Measurements from ENCODE around the gene HOXB9.
A peak's percentile ranks its signal among the peaks of the same experiment; 100 is the strongest.

HOXB9 gene

DNA sequence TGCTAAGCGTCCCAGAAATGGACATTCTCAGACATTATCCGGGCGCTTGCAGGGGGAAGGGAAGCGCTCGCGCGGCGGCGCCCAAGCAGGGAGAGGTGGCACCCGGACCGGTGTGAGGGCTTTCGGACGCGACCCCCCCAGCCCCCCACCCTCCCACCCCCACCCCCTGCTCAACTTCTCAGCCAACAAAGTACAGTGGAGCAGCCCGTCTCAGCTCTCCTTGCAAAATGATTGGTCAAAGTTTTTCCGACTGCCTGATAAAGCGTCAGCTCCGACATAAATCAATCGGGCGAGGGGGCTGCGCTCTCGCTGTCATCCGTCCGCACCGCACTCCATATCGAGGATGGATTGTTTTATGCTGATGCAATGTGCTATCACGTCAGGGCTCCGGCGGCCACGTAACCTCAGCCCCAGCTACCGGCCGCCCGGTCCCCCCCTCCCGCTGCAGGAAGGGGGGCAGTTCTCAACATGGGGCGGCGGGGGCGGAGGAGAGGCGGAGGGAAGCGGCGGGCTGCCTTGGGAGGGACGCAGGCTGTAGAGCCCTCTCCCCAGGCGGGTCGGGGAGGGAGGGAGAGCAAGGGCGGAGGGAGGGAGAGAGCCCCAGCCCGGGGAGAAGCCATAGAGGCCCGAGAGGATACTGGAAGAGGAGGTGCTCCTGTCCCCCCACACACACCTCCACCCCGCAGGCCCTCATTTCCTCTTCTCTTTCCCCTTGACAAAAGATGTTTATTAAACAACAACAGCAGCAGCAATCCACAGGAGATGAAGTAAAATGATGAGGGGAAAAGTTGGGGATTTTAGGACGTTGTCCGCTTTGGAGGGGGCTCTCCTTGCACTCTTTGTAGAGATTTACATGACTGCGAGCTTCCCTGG, at the start of gene HOXB9:
HOXB9 (minus strand) TSS at position 114 of the 873 bp plus-strand sequence; CDS start at position 25, 89 bp downstream.
- no peak for DNase-seq

DNA sequence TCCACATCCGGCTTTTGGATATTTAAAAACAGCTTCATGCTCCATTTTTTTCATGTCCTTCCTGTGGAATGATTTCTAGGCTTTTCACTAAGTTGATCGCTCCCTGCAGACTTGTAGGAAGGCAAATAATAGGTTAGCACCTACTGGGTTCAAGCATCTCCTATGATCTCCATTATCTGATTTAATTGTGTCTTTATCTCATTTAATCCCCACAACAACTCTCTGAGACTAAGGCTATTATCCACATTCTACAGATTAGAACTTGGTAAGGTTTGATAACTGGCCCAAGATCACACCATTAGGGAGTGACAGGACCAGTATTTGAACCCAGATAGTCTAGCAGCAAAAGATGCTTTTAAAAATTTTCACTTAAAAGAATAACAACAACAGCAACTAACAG, 46.2 kb upstream of the HOXB9 start:
- DNase-seq: no peak

DNA sequence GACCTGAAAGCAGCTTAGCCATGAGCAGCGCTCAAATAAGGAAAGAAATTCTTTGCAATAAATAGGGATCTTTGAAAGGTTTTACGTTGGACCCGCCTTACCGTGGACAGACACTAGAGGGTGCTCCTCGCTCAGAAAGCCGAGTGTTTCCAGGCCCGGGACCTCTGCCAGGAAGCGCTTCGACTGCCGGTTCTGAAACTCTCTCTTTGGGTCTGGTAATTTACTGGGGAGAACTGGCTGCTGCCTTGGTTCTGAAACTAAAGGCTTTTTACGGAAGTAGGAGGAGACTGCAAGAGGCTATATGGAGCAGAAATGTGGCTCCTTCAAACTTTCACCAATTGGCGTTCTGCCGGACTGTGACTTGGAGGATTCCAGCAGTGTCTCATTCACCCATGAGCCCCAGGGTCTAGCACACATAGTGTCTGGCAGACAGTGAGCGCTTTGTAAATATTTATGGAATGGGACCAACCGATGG, 45.6 kb upstream of the HOXB9 start:
- peak; percentile 84 for DNase-seq

DNA sequence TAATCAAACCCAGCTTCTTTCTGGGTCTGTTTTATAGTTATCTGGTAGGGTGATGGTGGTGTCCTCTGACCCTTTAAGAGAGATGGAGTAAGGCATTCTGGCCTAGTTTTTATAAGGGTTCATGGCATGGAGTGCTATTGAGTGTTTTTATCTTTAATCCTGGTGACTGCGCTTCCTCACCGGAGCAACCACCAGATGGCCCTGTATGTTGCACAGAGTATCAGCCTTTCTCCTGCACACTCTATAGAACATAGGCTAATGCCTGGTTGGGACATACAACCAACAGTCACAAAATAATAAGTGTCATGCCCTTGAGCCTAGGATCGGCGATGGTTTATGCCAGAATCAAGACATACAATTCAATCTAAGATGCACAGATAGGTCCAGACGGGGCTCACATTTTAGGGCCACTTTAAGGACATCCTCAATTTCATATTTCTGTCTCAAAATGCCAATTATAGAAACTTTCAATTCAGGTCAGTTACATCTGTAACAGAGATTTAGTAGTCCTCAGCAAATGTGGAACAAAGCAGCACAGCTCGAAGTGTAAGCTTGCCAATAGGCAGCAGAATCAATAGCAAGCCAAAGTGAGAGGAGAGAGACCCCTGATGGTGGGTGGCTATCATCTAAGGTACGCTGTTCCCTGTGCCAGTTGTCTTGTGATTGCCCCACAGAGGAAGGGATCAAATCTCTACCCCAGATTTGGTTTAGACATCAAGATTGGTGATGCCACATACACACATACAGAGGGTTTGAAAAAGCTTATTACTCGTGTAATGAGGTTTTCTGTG, 37.2 kb upstream of the HOXB9 start:
- DNase-seq: no peak

DNA sequence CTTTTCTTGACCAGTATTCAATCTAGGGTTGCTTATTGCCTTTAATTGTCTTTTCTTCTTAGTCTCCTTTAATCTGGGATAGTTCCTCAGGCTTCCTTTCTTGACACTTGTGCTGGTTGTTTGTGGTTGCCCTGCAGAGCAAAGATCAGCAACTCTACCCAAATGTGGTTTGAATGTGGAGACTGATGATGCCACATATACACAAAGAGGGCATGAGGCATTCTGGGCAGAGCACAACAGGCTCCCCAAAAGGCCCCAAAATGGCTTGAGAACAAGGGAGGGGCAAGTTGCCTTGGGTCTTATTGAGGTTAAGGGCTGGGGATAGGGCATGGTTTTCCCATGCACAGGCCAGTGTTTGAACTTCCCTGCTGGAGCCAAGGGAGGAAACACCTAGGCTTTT, 29.8 kb upstream of the HOXB9 start:
- DNase-seq: no peak

DNA sequence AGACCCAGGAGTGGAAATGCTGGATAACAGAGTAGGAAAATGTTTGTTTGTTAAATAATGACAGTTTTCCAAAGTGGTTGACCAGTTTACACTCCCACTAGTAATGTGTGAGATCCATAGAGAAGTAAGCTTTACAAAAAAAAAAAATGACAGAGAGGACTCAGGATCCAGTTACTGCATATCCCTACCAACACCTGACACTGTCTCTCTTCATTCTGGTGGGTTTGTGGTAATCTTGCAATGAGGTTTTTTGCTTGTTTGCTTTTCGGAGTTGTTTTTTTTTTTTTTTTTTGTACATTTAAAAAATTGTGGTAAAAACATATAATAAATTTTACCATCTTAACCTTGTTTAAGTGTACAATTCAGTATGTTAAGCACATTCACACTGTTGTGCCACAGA, 23.6 kb upstream of the HOXB9 start:
- DNase-seq: no peak

DNA sequence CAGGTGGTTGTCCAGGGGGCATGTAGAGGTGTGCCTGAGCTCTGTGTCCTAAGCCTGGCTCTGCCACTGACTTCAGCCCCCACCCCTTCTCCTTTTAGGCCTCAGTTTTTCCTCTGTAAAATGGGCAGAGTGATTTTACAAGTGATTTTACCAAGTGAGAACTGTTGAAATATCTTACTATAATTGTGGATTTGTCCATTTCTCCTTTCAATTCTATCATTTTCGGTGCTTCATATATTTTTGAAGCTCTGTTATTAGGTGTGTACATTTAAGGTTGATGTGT, 21.7 kb upstream of the HOXB9 start:
- DNase-seq: no peak

DNA sequence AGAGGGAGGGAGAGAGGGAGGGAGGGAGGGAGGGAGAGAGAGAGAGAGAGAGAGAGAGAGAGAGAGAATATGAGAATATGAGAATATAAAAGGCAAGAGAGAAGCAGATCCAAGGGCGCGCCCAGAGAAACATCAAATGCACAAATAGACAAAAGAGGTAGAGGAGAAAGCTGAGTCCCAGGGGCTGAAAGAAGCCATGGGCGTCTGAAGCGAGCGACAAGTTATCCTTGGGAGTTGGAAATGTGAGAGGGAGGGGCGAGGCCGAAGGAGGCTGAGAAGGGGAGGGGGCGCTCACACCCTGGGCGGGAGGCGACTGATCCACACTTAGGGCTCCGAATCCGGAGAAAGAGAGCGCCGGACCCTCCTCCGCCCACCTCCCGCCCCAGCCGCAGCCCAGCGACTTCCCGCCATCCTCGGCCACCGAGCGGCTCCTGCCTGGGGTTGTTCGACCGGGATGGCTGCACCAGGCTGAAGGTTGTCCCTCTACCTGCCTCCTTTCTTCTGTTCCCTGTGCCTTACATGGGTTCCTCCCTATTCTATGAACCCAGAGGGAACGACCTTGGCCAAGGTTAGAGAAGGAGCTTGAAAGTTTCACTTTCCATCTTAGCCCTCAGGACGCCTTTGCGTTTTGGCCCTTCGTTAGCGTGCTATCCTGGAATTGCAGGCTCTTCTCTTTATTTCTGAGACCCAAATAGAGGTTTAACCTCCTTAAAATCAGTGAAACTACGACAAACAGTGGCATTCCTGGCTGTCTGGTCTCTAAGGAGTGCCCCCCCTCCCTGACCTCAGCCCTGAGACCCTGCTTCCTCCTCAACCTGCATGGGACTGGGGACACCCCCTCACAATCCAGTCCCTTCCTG, 21.2 kb upstream of the HOXB9 start:
- DNase-seq: no peak

DNA sequence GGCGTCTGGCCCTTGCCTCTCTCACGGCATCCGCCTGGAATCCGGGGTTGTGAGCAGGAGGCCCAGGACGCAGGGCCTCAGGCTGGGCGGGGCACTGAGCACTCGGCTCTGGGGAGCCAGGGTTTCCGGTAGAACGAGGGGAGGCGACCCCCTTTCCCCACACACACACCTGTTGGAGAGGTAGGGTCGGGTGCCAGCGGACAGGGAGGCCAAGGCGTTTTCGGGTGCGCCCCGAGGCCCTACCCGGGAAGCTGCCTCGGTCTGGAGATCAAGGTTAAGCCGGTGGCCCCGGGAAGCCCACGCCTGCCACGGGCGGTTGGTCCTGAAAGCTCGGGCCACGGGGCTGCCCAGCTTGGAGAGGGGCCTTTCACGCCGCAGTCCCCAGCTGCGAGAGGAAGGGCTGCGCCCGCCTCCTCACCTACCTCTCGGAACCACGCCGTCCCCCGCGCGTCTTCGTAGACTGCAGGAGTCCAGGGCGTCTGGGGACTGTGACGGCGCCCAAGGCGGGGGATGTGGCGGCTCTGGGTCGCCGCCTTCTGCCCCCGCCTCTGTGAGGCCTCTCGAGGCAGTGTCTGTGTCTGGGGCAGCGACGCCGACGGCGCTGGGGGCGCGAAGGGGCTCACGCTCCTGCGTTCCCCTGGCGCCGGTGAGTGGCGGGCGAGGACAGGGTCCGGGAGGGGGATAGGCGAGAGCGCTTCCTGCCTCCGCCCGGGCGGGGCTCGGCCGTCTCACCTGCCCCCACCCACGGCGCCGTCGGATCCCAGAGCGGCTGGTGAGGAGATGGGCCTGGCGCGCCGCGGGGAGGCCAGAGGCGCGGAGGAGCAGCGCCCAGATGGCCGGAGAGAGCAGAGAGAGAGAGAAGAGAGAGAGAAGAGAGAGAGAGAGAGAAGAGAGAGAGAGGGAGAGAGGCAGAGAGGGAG, 20.3 kb upstream of the HOXB9 start:
- no peak for DNase-seq

DNA sequence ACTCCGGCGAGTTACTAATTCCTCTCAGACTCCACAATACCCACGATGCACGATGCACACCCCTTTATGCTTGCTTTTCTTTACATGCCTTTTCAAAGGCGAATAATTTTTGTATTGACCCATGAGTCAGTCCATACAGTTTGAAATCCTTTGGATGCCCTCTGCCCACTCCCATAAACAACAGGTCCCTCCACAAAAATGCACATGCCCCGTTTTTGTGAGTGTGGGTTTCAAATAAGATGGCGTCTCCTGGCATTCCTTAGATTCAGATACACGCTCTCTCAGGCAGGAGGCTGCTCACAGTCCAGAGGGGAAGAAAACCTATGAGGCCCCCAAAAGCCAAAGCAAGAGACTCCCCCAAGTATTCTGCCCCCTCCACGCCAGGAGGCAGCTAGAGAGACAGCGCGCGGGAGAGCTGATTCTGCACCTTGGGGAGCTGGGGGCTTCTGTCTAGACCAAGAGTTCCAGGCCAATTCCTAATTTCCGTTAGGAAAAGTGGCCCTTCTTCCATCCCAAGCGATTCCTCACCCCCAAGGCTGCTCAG, 19.6 kb upstream of the HOXB9 start:
- no peak for DNase-seq

DNA sequence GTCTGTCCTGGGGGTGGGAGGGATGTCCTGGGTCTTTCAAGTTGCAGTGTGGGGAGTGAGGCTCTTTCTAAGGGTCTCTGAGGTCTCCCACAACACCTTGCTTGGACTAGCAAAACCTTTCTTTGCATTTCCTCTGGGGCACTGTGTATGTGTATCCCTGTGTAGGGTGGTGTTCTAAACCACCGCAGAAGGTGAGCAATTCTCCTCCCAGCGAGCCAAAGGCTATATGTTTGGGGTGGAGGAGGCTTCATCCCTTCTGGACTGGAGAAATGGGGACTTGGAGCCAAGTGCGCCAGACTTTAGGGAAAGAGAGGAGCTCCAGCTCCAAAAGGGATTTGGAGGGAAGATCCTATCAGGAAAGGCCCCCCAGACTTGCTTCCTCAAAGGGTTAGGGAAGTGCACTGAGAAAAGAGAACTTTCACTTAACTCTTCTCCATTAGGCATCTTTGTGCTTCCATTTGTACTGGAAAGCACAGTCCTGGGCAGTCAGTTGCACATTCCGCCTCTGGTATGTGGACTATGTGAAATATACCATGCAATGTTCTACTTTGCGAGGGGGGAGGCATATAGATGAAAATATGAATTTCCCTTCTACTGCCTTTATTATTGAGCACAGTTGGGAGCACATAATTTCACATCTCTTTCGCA, 18.9 kb upstream of the HOXB9 start:
- no peak for DNase-seq

DNA sequence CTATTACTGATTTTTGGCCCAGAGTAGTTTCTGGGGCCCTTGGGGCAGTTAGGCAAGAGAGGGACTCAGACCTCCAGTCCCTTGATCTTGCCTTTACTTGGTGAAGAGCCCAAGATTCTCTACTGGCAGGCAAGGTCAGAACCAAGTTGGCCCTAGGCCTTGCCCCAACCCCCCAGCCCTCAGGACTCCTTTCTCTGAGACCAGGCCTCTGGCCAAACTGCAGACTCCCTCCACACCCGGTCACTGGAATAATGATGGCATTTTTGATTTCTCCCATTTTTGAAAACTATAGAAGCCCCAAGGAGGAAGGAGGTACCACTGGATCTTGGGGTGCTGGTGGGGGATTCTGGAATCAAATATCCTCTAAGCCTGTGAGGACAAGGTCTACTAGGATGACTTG, 18.0 kb upstream of the HOXB9 start:
- no peak for DNase-seq

DNA sequence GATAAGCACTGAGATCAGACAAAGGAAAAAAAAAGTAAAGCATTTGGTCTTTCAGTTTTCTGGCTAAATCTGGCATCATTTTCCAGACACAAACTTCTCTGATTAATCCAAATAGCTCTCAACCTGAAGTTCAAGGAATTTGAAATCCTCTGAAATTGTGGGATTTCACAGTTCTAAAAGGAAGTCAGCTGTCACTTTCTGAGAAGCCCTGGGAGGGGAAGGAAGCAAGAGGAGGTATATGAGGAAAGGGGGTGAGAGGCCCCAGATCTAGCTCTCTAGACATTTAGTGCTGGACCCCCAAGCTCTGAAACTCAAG, 17.5 kb upstream of the HOXB9 start:
- no peak for DNase-seq

DNA sequence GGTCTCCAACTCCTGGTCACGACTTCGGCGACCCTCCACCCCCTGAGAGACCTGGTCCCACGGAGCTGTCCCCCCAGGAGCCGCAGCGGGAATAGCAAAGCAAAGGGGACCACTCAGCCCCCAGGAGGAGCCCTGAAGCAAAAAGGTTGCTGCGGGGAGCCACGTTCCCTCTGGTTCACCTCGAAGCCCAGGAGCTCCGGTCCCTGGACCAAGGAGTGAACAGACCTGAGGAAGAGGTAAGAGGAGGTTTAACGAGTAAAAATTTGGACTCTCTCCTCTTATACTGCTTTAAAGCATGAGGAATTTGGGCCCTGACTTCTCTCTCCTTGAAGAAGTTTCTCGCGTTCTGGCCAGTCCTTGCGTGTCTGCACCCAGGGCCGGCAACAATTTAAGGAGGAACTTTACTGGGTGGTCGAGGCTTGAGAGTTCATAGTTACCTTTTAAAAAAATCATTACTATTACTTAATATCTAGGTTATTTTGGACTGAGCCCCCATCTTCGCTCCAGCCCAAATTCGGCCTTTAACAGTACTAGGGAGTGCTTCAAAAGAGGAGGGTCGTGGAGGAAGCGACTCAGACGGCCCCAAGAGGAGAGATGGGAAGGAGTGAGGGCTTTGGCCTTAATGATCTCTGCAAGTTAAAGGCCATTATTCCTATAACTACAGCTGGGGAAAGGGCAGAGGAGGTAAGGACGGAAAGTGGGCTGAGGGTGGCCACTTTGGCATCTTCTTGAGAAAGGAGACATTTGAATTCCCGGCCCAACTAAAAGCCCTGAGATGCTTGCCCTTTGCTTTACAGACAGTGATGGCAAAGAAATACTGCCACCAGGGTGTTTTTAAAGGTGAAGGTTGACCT, 16.9 kb upstream of the HOXB9 start:
- no peak for DNase-seq

DNA sequence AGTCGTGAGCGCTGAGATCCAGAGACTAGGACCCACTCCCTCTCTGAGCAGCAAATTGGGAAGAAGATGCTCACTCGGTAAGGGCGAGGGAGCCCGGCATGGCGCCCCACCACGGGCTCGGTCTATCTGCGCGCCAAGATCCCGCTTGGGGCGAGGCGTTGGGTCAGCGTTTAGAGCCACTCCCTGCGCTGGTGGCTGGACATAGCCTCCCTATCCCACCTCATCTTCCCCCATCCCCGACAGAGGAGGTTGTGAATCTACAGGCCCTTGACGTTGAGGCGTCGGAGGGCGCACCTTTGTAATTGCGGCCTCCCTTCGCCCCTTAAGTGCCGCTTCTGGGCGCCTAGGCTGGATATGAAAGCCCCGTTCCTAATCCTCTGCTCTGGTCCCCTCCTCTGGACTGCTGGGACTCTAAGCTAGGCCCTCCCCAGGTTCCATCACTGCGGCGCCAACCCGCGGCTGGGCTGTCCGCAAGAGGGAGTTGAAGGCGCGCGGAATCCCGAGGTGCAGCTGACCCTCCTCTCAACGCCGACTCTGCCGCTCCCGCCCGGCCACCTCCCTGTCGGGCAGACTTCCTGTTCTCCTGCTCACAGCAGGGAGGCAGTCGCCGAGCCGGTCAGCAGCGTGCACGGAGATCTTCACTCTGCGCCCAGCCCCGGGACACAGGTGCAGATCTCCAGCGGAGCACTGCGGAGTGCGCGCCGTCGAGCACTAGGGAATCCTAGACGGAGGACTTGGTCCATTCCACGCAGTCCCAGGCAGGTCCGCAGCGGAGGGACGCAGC, 16.1 kb upstream of the HOXB9 start:
- no peak for DNase-seq

DNA sequence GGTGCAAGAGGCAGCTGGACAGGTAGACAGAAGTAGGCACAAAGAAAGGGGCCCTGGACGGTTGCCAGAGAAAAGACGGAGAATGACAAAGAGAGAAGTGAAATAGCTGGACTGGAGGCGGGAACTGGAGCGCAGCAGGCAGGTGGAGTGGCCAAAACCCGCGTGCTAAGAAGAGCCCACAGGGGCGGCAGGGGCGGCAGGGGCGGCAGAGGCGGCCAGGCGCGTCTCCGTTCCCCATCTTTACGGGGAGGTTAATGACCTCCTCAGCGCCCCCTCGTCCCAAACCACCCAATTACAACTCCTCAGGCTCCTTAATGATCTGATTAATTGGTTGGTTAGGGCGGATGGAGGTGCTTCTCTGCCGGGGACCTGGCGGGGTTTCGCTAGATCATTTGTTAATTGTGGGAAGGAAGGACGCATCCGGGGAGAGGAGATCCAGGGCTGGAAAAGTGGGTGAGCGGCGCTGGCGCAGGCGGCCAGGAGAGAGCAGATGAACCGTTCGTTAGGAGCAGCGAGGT, 15.4 kb upstream of the HOXB9 start:
- no peak for DNase-seq

DNA sequence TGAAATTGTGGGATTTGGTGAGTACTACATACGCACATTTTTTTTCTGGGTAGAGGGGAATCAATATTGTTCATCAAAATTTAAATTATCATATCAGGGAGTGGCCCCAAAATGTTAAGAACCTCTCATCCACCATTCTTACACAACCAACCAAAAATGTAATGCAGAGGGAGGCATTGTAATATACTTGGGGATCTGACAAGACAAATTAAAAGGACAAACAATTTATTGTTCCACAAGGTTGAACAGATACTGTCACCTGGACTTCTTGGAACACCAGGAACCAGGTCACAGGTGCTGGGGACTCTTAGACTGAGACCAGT, 14.7 kb upstream of the HOXB9 start:
- no peak for DNase-seq

DNA sequence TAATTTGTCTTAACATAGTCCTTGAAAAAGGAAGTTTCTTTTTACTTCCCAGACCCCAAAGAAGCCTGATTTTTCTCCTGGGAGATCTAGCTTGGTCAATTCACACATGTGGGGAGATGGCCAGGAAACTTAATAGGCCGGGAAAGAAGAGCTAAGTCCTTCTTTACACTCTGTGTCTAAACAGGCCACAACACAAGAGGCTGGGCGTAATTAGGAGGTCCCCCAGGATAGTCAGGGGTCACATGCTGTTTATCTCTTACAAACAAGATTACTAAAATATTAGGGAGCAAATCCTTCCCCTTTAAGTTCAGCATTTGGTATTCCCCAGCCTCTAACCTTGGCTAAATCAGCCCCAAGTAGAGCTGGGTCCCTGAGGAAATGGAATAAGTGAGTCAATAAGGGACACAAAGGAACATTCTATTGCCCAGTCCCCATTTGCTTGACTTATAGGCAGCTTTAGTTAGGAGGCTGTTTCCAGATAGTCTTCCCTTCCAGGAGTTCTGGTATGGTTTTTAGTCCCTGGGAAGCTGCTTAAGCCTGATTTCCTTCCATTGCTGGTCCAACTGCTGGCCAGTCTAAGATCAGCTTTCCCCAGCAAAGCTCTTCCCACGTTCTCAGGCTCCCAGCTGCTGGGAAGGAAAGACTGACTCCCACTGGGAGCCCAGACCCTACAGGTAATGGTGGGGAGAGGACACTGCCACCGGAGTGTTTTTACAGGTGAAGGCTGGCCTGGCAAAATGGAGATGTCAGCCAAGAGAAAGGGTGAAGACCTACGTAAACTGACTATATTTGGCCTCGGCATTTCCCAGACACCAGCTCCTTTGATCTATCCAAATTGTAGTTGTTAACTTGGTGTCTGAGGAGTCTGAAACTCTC, 14.1 kb upstream of the HOXB9 start:
- DNase-seq: no peak

DNA sequence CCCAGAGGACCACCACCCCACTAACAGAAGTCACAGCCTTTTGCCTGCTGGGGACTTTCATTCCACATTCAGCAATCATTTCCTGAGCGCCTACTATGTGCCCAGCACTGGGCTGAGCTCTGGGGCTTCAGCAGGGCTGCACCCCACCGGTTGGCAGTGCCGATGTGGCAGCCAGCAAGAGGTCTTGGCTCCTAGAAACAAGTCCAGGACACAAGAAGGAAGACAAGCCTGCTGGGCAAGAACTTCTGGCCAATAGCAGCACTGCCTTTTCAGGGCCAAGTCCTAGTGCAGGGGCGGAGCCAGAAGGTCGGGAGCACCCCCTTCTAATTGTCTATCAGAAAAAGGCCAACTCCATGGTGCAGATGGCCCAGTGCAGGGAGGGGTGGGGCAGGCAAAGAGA, 13.0 kb upstream of the HOXB9 start:
- no peak for DNase-seq

Measured in midbrain (tissue), 1 donor.